Karpas-422 (cell line): ENCODE measurements around the gene ELMO3. TPM values are rescaled to one million over a fixed set of nuclear protein-coding genes. Genes with fewer than 3 reads are reported as not detected.

Experiments
- DNase-seq: peaks from one replicate; pipeline ENCODE4 v3.0.0-alpha.2; 2015
- H2AFZ ChIP-seq: fragments of 200-600 bp; sonication (generic); 2 replicates; pipeline ENCODE4 v1.6.1; 2014; ENCODE audit warnings: antibody characterized with exemption, low read length, mixed read lengths
- H3K27ac ChIP-seq: fragments of 200-600 bp; sonication (generic); 2 replicates; pipeline ENCODE4 v1.5.1; 2014; ENCODE audit warnings: mild to moderate bottlenecking, low read length, moderate library complexity
- H3K27me3 ChIP-seq: fragments of 200-600 bp; sonication (generic); 2 replicates; pipeline ENCODE4 v1.6.1; 2014; ENCODE audit warnings: low read length, mixed read lengths
- H3K36me3 ChIP-seq: fragments of 200-600 bp; sonication (generic); 2 replicates; pipeline ENCODE4 v1.6.1; 2014; ENCODE audit warnings: low read length, mixed read lengths; ENCODE audit not compliant: insufficient read depth
- H3K4me1 ChIP-seq: fragments of 200-600 bp; sonication (generic); 2 replicates; pipeline ENCODE4 v1.6.1; 2014; ENCODE audit warnings: mild to moderate bottlenecking, low read length, mixed read lengths
- H3K4me2 ChIP-seq: fragments of 200-600 bp; sonication (generic); 2 replicates; pipeline ENCODE4 v1.6.1; 2014; ENCODE audit warnings: low read length, low read depth, mild to moderate bottlenecking; ENCODE audit not compliant: poor library complexity, severe bottlenecking
- H3K4me3 ChIP-seq: fragments of 200-600 bp; sonication (generic); 2 replicates; pipeline ENCODE4 v1.5.1; 2014; ENCODE audit warnings: mild to moderate bottlenecking, antibody characterized with exemption, low read length, mixed read lengths
- H3K79me2 ChIP-seq: fragments of 200-600 bp; sonication (generic); 2 replicates; pipeline ENCODE4 v1.6.1; 2014; ENCODE audit warnings: mild to moderate bottlenecking, low read length, mixed read lengths
- H3K9ac ChIP-seq: fragments of 200-600 bp; sonication (generic); 2 replicates; pipeline ENCODE4 v1.6.0; 2014; ENCODE audit warnings: low read length
- H3K9me2 ChIP-seq: fragments of 200-600 bp; sonication (generic), shearing (Covaris generic); replicated peaks from 2 replicates; pipeline ENCODE4 v1.6.0; 2014; ENCODE audit warnings: mild to moderate bottlenecking, low read length, moderate library complexity; ENCODE audit not compliant: insufficient read depth
- H3K9me3 ChIP-seq: fragments of 300-700, 200-600 bp; sonication (generic); 2 replicates; pipeline ENCODE4 v1.6.1; 2014; ENCODE audit warnings: low read length, mixed read lengths
- H4K20me1 ChIP-seq: fragments of 200-600 bp; sonication (generic); 2 replicates; pipeline ENCODE4 v1.6.1; 2014; ENCODE audit warnings: mild to moderate bottlenecking, antibody characterized with exemption, low read length, low read depth; ENCODE audit not compliant: insufficient read depth
- total RNA-seq: library from RNA; depleted of rRNA; stranded (reverse); fragments of >200 nt; shearing (Covaris generic); gene quantifications from 2 replicates; pipeline ENCODE4 v1.2.3, GENCODE V29; 2014; ENCODE audit warnings: low replicate concordance

ELMO3 gene
- total RNA-seq, 1 experiment from 2014 or later: 0.82 TPM

GRCh38 chr16:67174706-67175231, 24.2 kb upstream of the ELMO3 start:
- peak overlapping the region; percentile 63 for H3K4me2 ChIP-seq
- peak overlapping the region; percentile 62 for H3K9ac ChIP-seq
- peak overlapping the region; percentile 57; the same call in 1 of the 2 replicates for H3K4me3 ChIP-seq
- H3K27me3 ChIP-seq: no peaks in the 10 kb centered on the region
- H3K27ac ChIP-seq: no peak overlapping the region
- H3K9me2 ChIP-seq: no peaks in the 10 kb centered on the region
- H2AFZ ChIP-seq: no peak overlapping the region
- H3K4me1 ChIP-seq: peaks cover 24% of the 10 kb centered on the region
- H3K9me3 ChIP-seq: no peaks in the 10 kb centered on the region
- H3K36me3 ChIP-seq: no peaks in the 10 kb centered on the region
- no peaks in the 10 kb centered on the region for H3K79me2 ChIP-seq
- H4K20me1 ChIP-seq: peaks cover 20% of the 10 kb centered on the region; the same call in 1 of the 2 replicates
- DNase-seq: no peak

GRCh38 chr16:67176662-67177061, 22.3 kb upstream of the ELMO3 start:
- H3K9me3 ChIP-seq: no peaks in the 10 kb centered on the region
- H3K4me3 ChIP-seq: no peak overlapping the region
- no peak overlapping the region for H3K9ac ChIP-seq
- no peaks in the 10 kb centered on the region for H3K36me3 ChIP-seq
- no peak overlapping the region for H2AFZ ChIP-seq
- peaks cover 20% of the 10 kb centered on the region; the same call in 1 of the 2 replicates for H4K20me1 ChIP-seq
- H3K79me2 ChIP-seq: no peaks in the 10 kb centered on the region
- H3K4me2 ChIP-seq: no peak overlapping the region
- peaks cover 19% of the 10 kb centered on the region for H3K4me1 ChIP-seq
- H3K27ac ChIP-seq: no peak overlapping the region
- no peaks in the 10 kb centered on the region for H3K27me3 ChIP-seq
- DNase-seq: no peak
- no peaks in the 10 kb centered on the region for H3K9me2 ChIP-seq

GRCh38 chr16:67177743-67178699, 20.9 kb upstream of the ELMO3 start:
- no peaks in the 10 kb centered on the region for H3K9me2 ChIP-seq
- H4K20me1 ChIP-seq: peaks cover 20% of the 10 kb centered on the region; the same call in 1 of the 2 replicates
- H3K36me3 ChIP-seq: no peaks in the 10 kb centered on the region
- no peak overlapping the region for H3K4me3 ChIP-seq
- no peak overlapping the region for H2AFZ ChIP-seq
- H3K27me3 ChIP-seq: no peaks in the 10 kb centered on the region
- H3K9me3 ChIP-seq: no peaks in the 10 kb centered on the region
- no peak overlapping the region for H3K9ac ChIP-seq
- H3K27ac ChIP-seq: no peak overlapping the region
- no peaks in the 10 kb centered on the region for H3K79me2 ChIP-seq
- peak overlapping the region; percentile 38 for H3K4me2 ChIP-seq
- DNase-seq: no peak
- H3K4me1 ChIP-seq: peaks cover 29% of the 10 kb centered on the region

GRCh38 chr16:67179421-67180080, 19.4 kb upstream of the ELMO3 start:
- no peaks in the 10 kb centered on the region for H3K9me3 ChIP-seq
- DNase-seq: no peak
- H3K27ac ChIP-seq: no peak overlapping the region
- no peak overlapping the region for H3K9ac ChIP-seq
- no peak overlapping the region for H2AFZ ChIP-seq
- H3K79me2 ChIP-seq: no peaks in the 10 kb centered on the region
- H3K4me2 ChIP-seq: no peak overlapping the region
- H3K9me2 ChIP-seq: no peaks in the 10 kb centered on the region
- peaks cover 20% of the 10 kb centered on the region; the same call in 1 of the 2 replicates for H4K20me1 ChIP-seq
- H3K27me3 ChIP-seq: no peaks in the 10 kb centered on the region
- peaks cover 26% of the 10 kb centered on the region for H3K4me1 ChIP-seq
- H3K4me3 ChIP-seq: no peak overlapping the region
- no peaks in the 10 kb centered on the region for H3K36me3 ChIP-seq

GRCh38 chr16:67180166-67180565, 18.8 kb upstream of the ELMO3 start:
- Histone ChIP-seq H3K4me2 (no peak overlapping the region), H3K9ac (no peak overlapping the region), H3K27ac (no peak overlapping the region), H2AFZ (no peak overlapping the region), H4K20me1 (peaks cover 17% of the 10 kb centered on the region; the same call in 1 of the 2 replicates), H3K27me3 (no peaks in the 10 kb centered on the region), H3K9me3 (no peaks in the 10 kb centered on the region), H3K36me3 (no peaks in the 10 kb centered on the region), H3K4me3 (no peak overlapping the region), H3K79me2 (no peaks in the 10 kb centered on the region), H3K9me2 (no peaks in the 10 kb centered on the region), H3K4me1 (peaks cover 28% of the 10 kb centered on the region)
- DNase-seq: no peak

- H3K4me1 ChIP-seq: peaks cover 28% of the 10 kb centered on the region
- peaks cover 17% of the 10 kb centered on the region; the same call in 1 of the 2 replicates for H4K20me1 ChIP-seq
- no peak overlapping the region for H3K27ac ChIP-seq
- no peaks in the 10 kb centered on the region for H3K79me2 ChIP-seq
- DNase-seq: no peak
- no peak overlapping the region for H3K9ac ChIP-seq
- H3K4me2 ChIP-seq: no peak overlapping the region
- H3K9me2 ChIP-seq: no peaks in the 10 kb centered on the region
- no peak overlapping the region for H2AFZ ChIP-seq
- no peaks in the 10 kb centered on the region for H3K36me3 ChIP-seq
- no peaks in the 10 kb centered on the region for H3K27me3 ChIP-seq
- H3K4me3 ChIP-seq: no peak overlapping the region
- no peaks in the 10 kb centered on the region for H3K9me3 ChIP-seq
Observed at GRCh38 chr16:67181346-67181745, 17.6 kb upstream of the ELMO3 start.

- Histone ChIP-seq H3K36me3 (no peaks in the 10 kb centered on the region), H3K79me2 (no peaks in the 10 kb centered on the region), H3K9ac (peak overlapping the region; percentile 74), H3K27me3 (no peaks in the 10 kb centered on the region), H3K27ac (no peak overlapping the region), H3K9me2 (no peaks in the 10 kb centered on the region), H3K4me3 (peak overlapping the region; percentile 79; the same call in 1 of the 2 replicates), H2AFZ (no peak overlapping the region), H3K4me2 (peak overlapping the region; percentile 94), H3K9me3 (no peaks in the 10 kb centered on the region), H3K4me1 (peaks cover 28% of the 10 kb centered on the region), H4K20me1 (peaks cover 17% of the 10 kb centered on the region; the same call in 1 of the 2 replicates)
- no peak for DNase-seq
Observed at GRCh38 chr16:67182288-67182687, 16.6 kb upstream of the ELMO3 start.

- no peaks in the 10 kb centered on the region for H3K36me3 ChIP-seq
- DNase-seq: no peak
- peak overlapping the region; percentile 98; the same call in 1 of the 2 replicates for H2AFZ ChIP-seq
- H3K4me2 ChIP-seq: peak overlapping the region; percentile 94
- peaks cover 26% of the 10 kb centered on the region for H3K4me1 ChIP-seq
- H3K4me3 ChIP-seq: peak overlapping the region; percentile 79
- no peaks in the 10 kb centered on the region for H3K79me2 ChIP-seq
- H3K27ac ChIP-seq: no peak overlapping the region
- H4K20me1 ChIP-seq: peaks cover 10% of the 10 kb centered on the region; the same call in 1 of the 2 replicates
- no peaks in the 10 kb centered on the region for H3K9me2 ChIP-seq
- H3K9me3 ChIP-seq: no peaks in the 10 kb centered on the region
- H3K9ac ChIP-seq: peak overlapping the region; percentile 74
- no peaks in the 10 kb centered on the region for H3K27me3 ChIP-seq
Observed at GRCh38 chr16:67183284-67183626, 15.7 kb upstream of the ELMO3 start.
